H1 (cell line): ENCODE data around the gene AP4M1. TPM values are rescaled to one million over a fixed set of nuclear protein-coding genes. Genes with fewer than 3 reads are reported as not detected.

Experiments used
- CTCF ChIA-PET: fragments of 300-600 bp; sonication (Branson Sonifier 250); formaldehyde crosslinking; loops from one replicate; lab custom pipeline; 2021; ENCODE audit not compliant: partially characterized antibody; lab: Charles Lee
- POLR2A ChIA-PET: fragments of 300-600 bp; sonication (Branson Sonifier 250); formaldehyde crosslinking; loops from one replicate; lab custom pipeline; 2021; ENCODE audit warnings: inconsistent platforms; ENCODE audit not compliant: partially characterized antibody; lab: Charles Lee
- DNase-seq, 2 experiments: peaks; one replicate each; pipeline versions ENCODE4 v3.0.0 to v3.0.0-alpha.2; 2010 to 2022; ENCODE audit warnings: low spot score in 2 of 2, low read depth in 1 of 2, mixed read lengths in 1 of 2
- FAIRE-seq: peaks from 2 replicates; lab custom pipeline; 2011; peaks lifted over from hg19 to GRCh38; lab: Jason Lieb, UNC
- H2AFZ ChIP-seq: 2 replicates; pipeline ENCODE4 v1.8.1; 2012; ENCODE audit warnings: low read length, inconsistent platforms
- H2AK5ac ChIP-seq: 2 replicates; pipeline ENCODE4 v1.6.1; 2013; ENCODE audit warnings: low read depth, low read length
- H2BK120ac ChIP-seq: replicated peaks from 2 replicates; pipeline ENCODE3; 2013; ENCODE audit warnings: low read depth, low read length, inconsistent platforms
- H2BK12ac ChIP-seq: 2 replicates; pipeline ENCODE4 v1.6.1; 2013; ENCODE audit warnings: low read depth, low read length
- H2BK15ac ChIP-seq: 2 replicates; pipeline ENCODE4 v1.6.1; 2013; ENCODE audit warnings: low read length
- H2BK20ac ChIP-seq: 2 replicates; pipeline ENCODE4 v1.6.1; 2013; ENCODE audit warnings: low read length
- H2BK5ac ChIP-seq: 2 replicates; pipeline ENCODE4 v1.6.1; 2013; ENCODE audit warnings: low read depth, low read length
- H3K14ac ChIP-seq: 2 replicates; pipeline ENCODE4 v1.6.1; 2013; ENCODE audit warnings: inconsistent platforms; ENCODE audit not compliant: insufficient read length
- H3K18ac ChIP-seq: 2 replicates; pipeline ENCODE4 v1.6.1; 2013; ENCODE audit warnings: low read length; ENCODE audit errors: extremely low read depth
- H3K23ac ChIP-seq: 2 replicates; pipeline ENCODE4 v1.6.1; 2013; ENCODE audit warnings: inconsistent platforms; ENCODE audit not compliant: insufficient read length
- H3K23me2 ChIP-seq: 2 replicates; pipeline ENCODE4 v1.6.1; 2013; ENCODE audit warnings: low read depth, low read length
- H3K27ac ChIP-seq: 2 replicates; pipeline ENCODE4 v1.6.1; 2011; ENCODE audit warnings: low read depth, low read length, inconsistent platforms
- H3K27me3 ChIP-seq, 4 experiments: replicated peaks in 1 of 4; 1 replicate in 1 of 4; 2 replicates in 3 of 4; pipeline versions ENCODE4 v1.6.1 to v1.8.1; 2011 to 2013; ENCODE audit warnings: low read length in 3 of 4, mild to moderate bottlenecking in 3 of 4, inconsistent platforms in 2 of 4, mixed read lengths in 2 of 4, moderate library complexity in 1 of 4; ENCODE audit not compliant: control insufficient read depth in 3 of 4, insufficient read depth in 3 of 4; ENCODE audit errors: extremely low read depth in 1 of 4
- H3K36me3 ChIP-seq, 4 experiments: 2 replicates each; pipeline versions ENCODE4 v1.6.1 to v1.8.1; 2011 to 2013; ENCODE audit warnings: mild to moderate bottlenecking in 4 of 4, low read length in 3 of 4, moderate library complexity in 2 of 4, control low read depth in 1 of 4, inconsistent platforms in 1 of 4; ENCODE audit not compliant: insufficient read depth in 4 of 4, control insufficient read depth in 2 of 4
- H3K4ac ChIP-seq: replicated peaks from 2 replicates; pipeline ENCODE3; 2013; ENCODE audit warnings: low read length, low read depth, mixed read lengths, inconsistent platforms; ENCODE audit not compliant: insufficient read length
- H3K4me1 ChIP-seq, 4 experiments: replicated peaks in 1 of 4; 1 replicate in 1 of 4; 2 replicates in 3 of 4; pipeline versions ENCODE4 v1.6.1 to v1.8.1; 2011 to 2013; ENCODE audit warnings: low read length in 3 of 4, inconsistent platforms in 2 of 4, mixed read lengths in 1 of 4; ENCODE audit not compliant: insufficient read depth in 4 of 4, control insufficient read depth in 3 of 4
- H3K4me2 ChIP-seq, 2 experiments: 2 replicates each; pipeline versions ENCODE4 v1.6.1 to v1.8.1; 2011 to 2013; ENCODE audit warnings: low read depth in 2 of 2, low read length in 2 of 2, control low read depth in 1 of 2, inconsistent platforms in 1 of 2, mild to moderate bottlenecking in 1 of 2; ENCODE audit not compliant: insufficient read depth in 1 of 2
- H3K4me3 ChIP-seq, 4 experiments: fragments of 200-600, 300-600 bp in 1 of 4; sonication (generic), shearing (Covaris generic), sonication (Bioruptor Twin) in 1 of 4; 2 replicates each; pipeline versions ENCODE4 v1.5.1 to v1.8.1; 2011 to 2016; ENCODE audit warnings: low read length in 4 of 4, low read depth in 3 of 4, control low read depth in 2 of 4, inconsistent platforms in 2 of 4, mild to moderate bottlenecking in 2 of 4, mixed read lengths in 1 of 4, moderate library complexity in 1 of 4; ENCODE audit not compliant: insufficient read depth in 2 of 4; ENCODE audit errors: extremely low read depth in 1 of 4
- H3K56ac ChIP-seq: replicated peaks from 2 replicates; pipeline ENCODE3; 2013; ENCODE audit warnings: low read depth, mild to moderate bottlenecking, mixed read lengths, low read length, inconsistent platforms; ENCODE audit not compliant: insufficient read length
- H3K79me1 ChIP-seq: 2 replicates; pipeline ENCODE4 v1.6.1; 2013; ENCODE audit warnings: low read depth, low read length, control low read depth
- H3K79me2 ChIP-seq, 2 experiments: 2 replicates each; pipeline versions ENCODE4 v1.6.1 to v1.8.1; 2012 to 2013; ENCODE audit warnings: low read length in 2 of 2, mild to moderate bottlenecking in 2 of 2, inconsistent platforms in 1 of 2; ENCODE audit not compliant: insufficient read depth in 2 of 2, control insufficient read depth in 1 of 2
- H3K9ac ChIP-seq, 4 experiments: replicated peaks in 1 of 4; 1 replicate in 1 of 4; 2 replicates in 3 of 4; pipeline versions ENCODE4 v1.6.1 to v1.8.1; 2011 to 2013; ENCODE audit warnings: low read depth in 3 of 4, low read length in 3 of 4, control low read depth in 2 of 4, mild to moderate bottlenecking in 2 of 4, moderate library complexity in 2 of 4, inconsistent platforms in 1 of 4; ENCODE audit errors: extremely low read depth in 1 of 4
- H3K9me3 ChIP-seq, 2 experiments: 2 replicates each; pipeline versions ENCODE4 v1.6.1 to v1.8.1; 2012 to 2013; ENCODE audit warnings: mild to moderate bottlenecking in 2 of 2, moderate library complexity in 2 of 2, control low read depth in 1 of 2, inconsistent platforms in 1 of 2, low read depth in 1 of 2, low read length in 1 of 2, mixed read lengths in 1 of 2; ENCODE audit not compliant: insufficient read depth in 2 of 2
- H4K20me1 ChIP-seq, 2 experiments: replicated peaks in 1 of 2; 2 replicates each; pipeline versions ENCODE3 to v1.8.1; 2011 to 2013; ENCODE audit warnings: inconsistent platforms in 2 of 2, low read length in 2 of 2, mild to moderate bottlenecking in 1 of 2; ENCODE audit not compliant: insufficient read depth in 2 of 2, control insufficient read depth in 1 of 2
- H4K5ac ChIP-seq: 2 replicates; pipeline ENCODE4 v1.6.1; 2013; ENCODE audit warnings: low read length, low read depth, mixed read lengths, inconsistent platforms; ENCODE audit not compliant: insufficient read length
- H4K8ac ChIP-seq: 2 replicates; pipeline ENCODE4 v1.8.0; 2013; ENCODE audit warnings: mild to moderate bottlenecking, moderate library complexity, low read length, inconsistent platforms; ENCODE audit not compliant: insufficient read depth; ENCODE audit errors: extremely low read depth
- H4K91ac ChIP-seq: replicated peaks from 2 replicates; pipeline ENCODE3; 2013; ENCODE audit warnings: low read length, mixed read lengths, inconsistent platforms; ENCODE audit not compliant: insufficient read length
- ASH2L ChIP-seq: fragments of 200-600, 300-600 bp; sonication (generic); IDR thresholded peaks from one replicate; pipeline ENCODE4 v1.7.1; 2017; ENCODE audit warnings: low read length
- POLR2AphosphoS5 ChIP-seq: IDR thresholded peaks from 2 replicates; pipeline ENCODE4 v1.6.1; 2011; ENCODE audit warnings: low read depth, low read length
- WGBS, 2 experiments: shearing (Covaris generic) in 1 of 2; methylation state at CpG; one replicate each; pipeline versions ENCODE4 v1.1.6 to v1.1.7; 2013 to 2015; ENCODE audit warnings: low lambda C conversion rate in 2 of 2, mixed read lengths in 2 of 2, inconsistent platforms in 1 of 2, low coverage in 1 of 2, missing lambda C conversion rate in 1 of 2; ENCODE audit not compliant: insufficient replicate concordance in 2 of 2, insufficient coverage in 1 of 2, insufficient read length in 1 of 2; ENCODE audit errors: extremely low coverage in 1 of 2, missing lambda C conversion rate in 1 of 2; 5-methylcytosine and 5-hydroxymethylcytosine counted together
- polyA plus RNA-seq, 7 experiments: library from polyadenylated mRNA; depleted of rRNA in 3 of 7; stranded (reverse) in 5 of 7; unstranded in 2 of 7; fragments of >200 nt in 5 of 7; fragments of 200-250 nt in 2 of 7; gene quantifications; 1 replicate in 5 of 7; 2 replicates in 1 of 7; 4 replicates in 1 of 7; pipeline versions ENCODE4 v1.2.1 to v1.2.3, GENCODE V29; 2011 to 2013; ENCODE audit warnings: missing spikeins in 2 of 7, mixed read lengths in 2 of 7
- total RNA-seq: library from RNA; stranded (reverse); fragmentation: NEBNext Ultra II Directional; extraction: Animal tissue kit (Norgen Biotek cat#: 25700); gene quantifications from 2 replicates; pipeline ENCODE4 v1.2.1, GENCODE V29; 2021

Gene AP4M1
- total and polyA plus RNA-seq, 2 of the 8 experiments (the other 6 are each of a cell fraction or from before 2014, with no cell fraction given): 15.2 to 16.6 TPM

DNA sequence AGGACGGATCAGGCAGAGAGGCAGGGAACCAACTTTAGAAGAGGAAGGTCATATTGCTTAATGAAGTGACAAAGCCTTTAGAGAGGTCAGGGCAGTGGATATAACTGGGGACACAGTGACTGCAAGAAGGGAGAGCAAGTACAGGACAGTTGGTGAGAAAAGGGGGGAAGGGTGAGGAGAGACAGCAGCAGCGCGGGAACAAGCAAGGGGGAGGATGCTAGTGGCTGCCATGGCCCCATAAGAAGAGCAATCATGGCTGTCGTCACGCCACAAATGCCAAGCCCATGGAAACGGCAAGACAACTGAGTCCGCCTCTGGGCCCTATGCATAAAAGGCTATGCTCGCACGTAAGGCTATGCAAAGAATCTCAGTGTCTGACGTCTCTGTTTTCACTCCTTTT, 29.0 kb upstream of the AP4M1 start:
- Histone ChIP-seq H3K4ac (no peak overlapping the region), H3K4me1 (no peaks in the 10 kb centered on the region), H2BK5ac (no peak overlapping the region), H3K14ac (no peak overlapping the region), H4K5ac (no peak overlapping the region), H2AK5ac (no peak overlapping the region), H2BK20ac (no peak overlapping the region), H2BK12ac (no peak overlapping the region), H3K79me2 (peaks cover 4 to 11% of the 10 kb centered on the region in 2 experiments), H2BK120ac (no peak overlapping the region), H4K8ac (no peak overlapping the region), H3K23me2 (no peaks in the 10 kb centered on the region), H3K9ac (no peak overlapping the region), H3K36me3 (peaks cover 66 to 93% (median 84%) of the 10 kb centered on the region in 4 experiments), H3K79me1 (no peaks in the 10 kb centered on the region; the same call in none of the 2 replicates), H2BK15ac (no peak overlapping the region), H3K4me3 (0 out of 8 replicates have a peak overlapping the region, but pooled peaks of 1 of the 4 experiments have one; percentile 9), H3K23ac (no peak overlapping the region), H3K18ac (no peak overlapping the region), H3K9me3 (peaks cover 68 to 74% of the 10 kb centered on the region in 2 experiments), H4K91ac (no peak overlapping the region), H2AFZ (no peak overlapping the region), H3K56ac (no peak overlapping the region), H3K4me2 (no peak overlapping the region), H4K20me1 (no peaks in the 10 kb centered on the region), H3K27me3 (no peaks in the 10 kb centered on the region; a peak in 1 of 7 replicates), H3K27ac (no peak overlapping the region)
- POLR2A ChIA-PET: interaction anchor here (0.6 to 19.6 kb wide), 10 partner anchors 8 to 128 kb away, joined by 3 to 294 read pairs (median 4); partner anchors contain the start of genes MCM7, ZNF3 and ZSCAN21
- 94% methylated on average over 10 of the region's 10 CpGs; no CpG with 5 or more reads in 1 of the 2 experiments for WGBS, 2 experiments
- TF ChIP-seq POLR2AphosphoS5: peak; percentile 58; the same call in 1 of the 2 replicates
- TF ChIP-seq ASH2L: no peak
- DNase-seq (no peak), FAIRE-seq (no peak)
- CTCF ChIA-PET: interaction anchor here (0.9 to 2.0 kb wide), 3 partner anchors 14 to 159 kb away, joined by 3 to 6 read pairs (median 5); no protein-coding TSS in a partner anchor
